Skin of body (tissue), 3 donors: ENCODE data around the gene TRIM4. TPM values are rescaled to one million over a fixed set of nuclear protein-coding genes. Genes with fewer than 3 reads are reported as not detected.

Experiments
- DNase-seq: peaks from one replicate; lab custom pipeline; 2025; lab: John Stamatoyannopoulos, UW
- small RNA-seq: library from RNA; depleted of rRNA; stranded (forward); fragments of <200 nt; gene quantifications from one replicate; pipeline ENCODE3, GENCODE V24; 2014; ENCODE audit warnings: low replicate concordance
- total RNA-seq: library from RNA; depleted of rRNA; stranded (reverse); fragments of >200 nt; gene quantifications from one replicate; pipeline ENCODE4 v1.2.3, GENCODE V29; 2014

TRIM4 gene
- total RNA-seq, 1 donor from 2014 or later: 19.1 TPM

DNA sequence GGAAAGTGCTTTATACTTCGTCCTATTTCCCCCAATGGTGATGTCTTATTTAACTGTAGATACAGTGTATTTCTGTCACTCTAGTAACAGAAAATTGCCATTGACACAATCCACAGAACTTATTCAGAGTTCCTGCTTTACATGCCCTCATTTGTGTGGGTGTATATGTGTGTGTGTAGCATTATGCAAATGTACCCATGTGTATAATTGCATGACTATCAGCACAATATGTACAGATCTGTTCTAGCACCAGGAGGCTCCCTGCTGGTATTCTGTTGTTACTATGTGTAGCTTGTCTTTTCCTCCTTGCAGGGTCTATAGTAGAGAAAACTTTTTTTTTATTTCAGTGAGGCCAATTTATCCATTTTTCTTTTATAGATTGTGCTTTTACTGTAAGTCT, 75.0 kb downstream of the TRIM4 start:
- DNase-seq: no peak

DNA sequence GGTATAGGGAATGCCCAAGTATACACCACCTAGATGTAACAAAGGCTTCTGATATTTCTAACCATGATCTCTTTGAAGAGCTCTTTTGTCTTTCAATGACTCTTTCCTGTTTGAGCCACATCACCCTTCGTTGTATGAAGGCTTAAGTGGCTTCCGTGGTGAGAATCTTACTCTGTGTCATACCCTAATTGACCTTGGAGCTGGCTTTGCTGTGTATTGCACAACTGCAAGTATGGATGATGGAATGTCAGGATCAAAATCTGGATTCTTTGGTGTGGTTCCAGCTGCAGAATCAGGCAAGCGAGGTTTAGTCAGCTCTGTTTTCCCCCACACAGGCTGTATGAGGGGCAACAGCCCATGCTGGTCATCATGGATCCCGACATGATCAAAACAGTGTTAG, 75.5 kb downstream of the TRIM4 start:
- no peak for DNase-seq

DNA sequence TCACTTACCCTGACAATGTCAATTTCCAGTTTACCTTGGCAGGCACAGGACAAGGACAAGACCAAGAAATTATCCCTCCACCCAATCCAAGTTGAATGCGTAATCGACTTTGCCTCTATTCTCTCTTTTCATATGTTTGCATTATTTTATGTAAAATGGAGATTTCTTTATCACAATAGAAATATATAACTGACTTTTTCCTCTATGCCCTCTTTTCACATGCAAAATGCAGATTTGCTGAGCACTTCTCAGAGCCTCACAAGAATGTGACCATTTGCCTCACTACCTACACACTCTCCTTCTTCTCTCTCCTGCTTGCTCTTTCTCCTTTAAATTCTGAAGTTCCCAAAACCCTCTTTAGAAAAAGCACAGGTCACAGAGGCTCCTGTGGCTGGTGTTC, 76.4 kb downstream of the TRIM4 start:
- no peak for DNase-seq

Small RNA genes within 50 kb of the gene (small RNA-seq; reads per million reads assigned to genes)
- not detected for gene AC011904.1
- not detected for gene CYP3A52P
- gene RF00019: not detected
- gene RF00561: not detected

Other genes with a start within 250 kb of the TRIM4 start
- 24.9 TPM for gene CYP3A5, start 239.5 kb downstream of the TRIM4 start, total RNA-seq
- gene CYP3A7, start 184.3 kb downstream of the TRIM4 start, total RNA-seq: 0.39 TPM
- gene CYP3A4, start 135.3 kb downstream of the TRIM4 start, total RNA-seq: 2.6 TPM
- gene CYP3A43, start 91.5 kb downstream of the TRIM4 start, total RNA-seq: not detected
- not detected for gene OR2AE1, start 42.5 kb downstream of the TRIM4 start, total RNA-seq
- gene GJC3, start 10.1 kb upstream of the TRIM4 start, total RNA-seq: 0.49 TPM
- gene AZGP1, start 56.5 kb upstream of the TRIM4 start, total RNA-seq: 39.4 TPM
- gene ZKSCAN1, start 96.1 kb upstream of the TRIM4 start, total RNA-seq: 38.1 TPM
- gene ZSCAN21, start 130.2 kb upstream of the TRIM4 start, total RNA-seq: 8.4 TPM
- 24.8 TPM for gene ZNF3, start 162.2 kb upstream of the TRIM4 start, total RNA-seq
- gene COPS6, start 169.4 kb upstream of the TRIM4 start, total RNA-seq: 46.1 TPM
- 47.5 TPM for gene MCM7, start 181.9 kb upstream of the TRIM4 start, total RNA-seq
- gene AP4M1, start 182.1 kb upstream of the TRIM4 start, total RNA-seq: 12.8 TPM
- 16.3 TPM for gene TAF6, start 199.8 kb upstream of the TRIM4 start, total RNA-seq
- gene CNPY4, start 200.1 kb upstream of the TRIM4 start, total RNA-seq: 23.4 TPM
- gene MBLAC1, start 207.4 kb upstream of the TRIM4 start, total RNA-seq: 1.1 TPM
- 73.6 TPM for gene LAMTOR4, start 229.4 kb upstream of the TRIM4 start, total RNA-seq
- gene TRAPPC14, start 239.2 kb upstream of the TRIM4 start, total RNA-seq: 5.3 TPM
- 3.4 TPM for gene GAL3ST4, start 249.1 kb upstream of the TRIM4 start, total RNA-seq